Inferior parietal cortex (tissue), 1 donor: Measurements from ENCODE around the gene VWDE.
"Not testable (repeated sequence)": the region's sequence is repeated elsewhere in the genome, so short reads cannot be mapped to it uniquely, and the experiment has no call there.

ENCODE experiments used
- DNase-seq: peaks from one replicate; pipeline ENCODE4 v3.0.0-alpha.2; 2016; ENCODE audit errors: extremely low spot score

VWDE gene

DNA sequence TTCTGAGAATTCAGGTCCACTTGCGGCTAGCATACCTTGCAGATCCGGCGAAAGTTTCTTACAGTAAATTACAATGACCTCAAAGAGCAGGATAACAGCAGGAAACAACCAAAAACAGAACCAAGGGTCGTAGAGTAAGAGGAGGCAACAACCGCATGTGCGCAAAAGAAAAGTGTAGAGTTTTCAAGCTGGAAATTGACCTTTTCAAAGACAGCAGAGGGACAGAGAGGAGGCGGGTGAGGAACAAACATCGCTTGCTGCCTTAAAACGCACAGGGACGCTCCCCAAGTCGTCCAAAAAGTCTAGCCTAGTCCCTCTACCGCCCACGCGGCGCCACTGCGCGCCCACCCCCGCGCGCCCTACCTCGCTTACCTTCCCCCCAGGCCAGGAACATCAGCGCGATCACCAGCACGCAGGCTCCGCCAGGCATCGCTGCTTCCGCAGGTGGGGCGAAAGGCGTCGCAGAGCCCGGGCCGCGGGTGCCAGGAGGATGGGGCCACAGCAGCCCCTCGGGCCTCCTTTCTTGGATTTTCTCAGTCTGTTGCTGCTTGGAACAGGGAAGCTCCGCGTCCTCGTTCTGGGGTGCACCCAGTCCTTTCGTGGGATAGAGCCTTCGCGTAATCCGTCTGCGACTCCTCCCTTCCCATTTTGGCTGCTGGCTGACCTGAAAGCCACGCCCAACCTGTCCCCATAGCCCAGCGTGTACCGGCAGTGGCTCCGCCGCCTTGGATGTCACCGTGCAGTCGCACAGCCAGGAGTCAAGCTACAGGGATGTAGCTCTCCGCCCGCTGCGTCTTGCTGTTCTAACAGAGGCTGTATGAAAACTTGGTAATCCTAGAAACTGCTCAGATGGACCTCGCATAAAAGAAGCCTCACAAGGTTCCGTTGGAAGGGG lies at the start of gene VWDE:
VWDE (minus strand) TSS at position 579 of the 895 bp plus-strand sequence; CDS start at position 430, 149 bp downstream.
- peak; percentile 61 for DNase-seq

GRCh38 chr7:12453136-12453535 lies 49.5 kb upstream of the VWDE start:
- not testable (repeated sequence) for DNase-seq

- DNase-seq: no peak
Measured at GRCh38 chr7:12450615-12451014, 47.0 kb upstream of the VWDE start.

DNA sequence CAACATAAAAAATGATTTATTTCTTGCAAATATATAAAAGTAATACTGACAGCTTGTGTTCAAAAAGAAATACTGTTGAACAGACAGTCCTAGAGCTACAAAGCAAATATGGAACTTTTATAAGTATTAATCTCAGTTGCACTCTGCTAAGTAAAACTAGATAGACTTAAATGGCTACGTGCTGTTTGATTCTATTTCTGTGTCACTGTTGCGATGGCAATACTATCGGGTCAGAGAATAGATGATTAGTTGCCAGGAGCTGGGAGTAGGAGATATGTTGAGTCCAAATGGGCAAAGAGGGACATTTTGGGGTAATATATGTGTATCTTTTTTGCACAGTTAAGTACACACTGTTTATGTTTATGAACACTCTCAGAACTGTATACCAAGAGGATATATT lies 41.1 kb upstream of the VWDE start:
- no peak for DNase-seq

- no peak for DNase-seq
Measured at GRCh38 chr7:12440229-12440628, 36.6 kb upstream of the VWDE start.

GRCh38 chr7:12436896-12437535 lies 33.4 kb upstream of the VWDE start:
- peak; percentile 10 for DNase-seq

DNA sequence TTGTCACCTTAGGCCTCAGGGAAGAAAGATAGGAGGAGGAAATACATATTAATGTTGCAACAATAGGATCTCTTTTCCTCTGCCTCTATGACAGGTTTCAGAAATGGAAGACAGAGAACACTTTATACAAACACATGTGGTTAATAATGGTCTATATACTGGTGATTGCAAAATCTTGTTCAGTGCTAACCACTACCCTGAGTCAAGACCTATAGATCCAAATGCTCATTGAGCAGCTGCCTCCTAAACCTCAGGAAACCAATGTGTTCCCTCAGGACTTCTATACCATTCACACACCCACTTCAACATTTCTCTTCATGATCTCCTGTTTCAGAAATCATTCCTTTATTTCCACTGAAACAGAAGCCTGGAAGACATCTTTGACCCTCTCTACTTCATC lies 32.5 kb upstream of the VWDE start:
- no peak for DNase-seq

- no peak for DNase-seq
Measured at GRCh38 chr7:12434012-12434642, 30.5 kb upstream of the VWDE start.

DNA sequence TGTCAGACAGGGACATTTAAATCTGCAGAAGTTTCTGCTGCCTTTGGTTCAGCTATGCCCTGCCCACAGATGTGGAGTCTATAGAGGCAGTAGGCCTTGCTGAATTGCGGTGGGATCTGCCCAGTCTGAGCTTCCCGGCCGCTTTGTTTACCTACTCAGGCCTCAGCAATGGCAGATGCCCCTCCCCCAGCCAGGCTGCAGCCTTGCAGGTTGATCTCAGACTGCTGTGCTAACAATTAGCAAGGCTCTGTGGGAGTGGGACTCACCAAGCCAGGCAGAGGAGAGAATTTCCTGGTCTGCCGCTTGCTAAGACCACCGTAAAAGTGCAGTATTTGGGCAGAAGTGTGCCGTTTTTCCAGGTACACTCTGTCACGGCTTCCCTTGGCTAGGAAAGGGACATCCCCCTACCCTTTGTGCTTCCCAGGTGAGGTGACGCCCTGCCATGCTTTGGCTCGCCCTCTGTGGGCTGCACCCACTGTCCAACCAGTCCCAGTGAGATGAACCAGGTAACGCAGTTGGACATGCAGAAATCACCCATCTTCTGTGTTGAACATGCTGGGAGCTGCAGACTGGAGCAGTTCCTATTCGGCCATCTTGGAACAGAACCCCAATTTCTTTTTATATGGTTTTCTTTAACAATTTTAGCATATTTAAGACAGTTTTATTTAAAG lies 28.4 kb upstream of the VWDE start:
- no peak for DNase-seq

DNA sequence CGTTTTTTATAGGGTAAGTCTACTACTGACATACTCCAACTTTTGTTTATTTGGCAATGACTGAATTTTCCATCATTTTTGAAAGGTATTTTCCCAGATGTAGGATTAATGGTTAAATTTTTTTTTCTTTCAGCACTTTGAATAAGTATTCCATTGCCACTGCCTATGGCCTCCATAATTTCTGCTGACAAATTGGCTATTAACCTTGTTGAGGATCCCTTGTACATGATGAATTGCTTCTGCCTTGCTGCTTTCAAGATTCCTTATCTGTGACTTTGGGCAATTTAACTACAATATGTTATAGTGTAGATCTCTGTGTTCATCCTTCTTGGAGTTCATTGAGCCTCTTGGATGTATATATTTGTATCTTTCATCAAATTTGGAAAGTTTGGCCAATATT lies 21.6 kb upstream of the VWDE start:
- no peak for DNase-seq

- DNase-seq: no peak
Measured at GRCh38 chr7:12423997-12424745, 20.5 kb upstream of the VWDE start.

DNA sequence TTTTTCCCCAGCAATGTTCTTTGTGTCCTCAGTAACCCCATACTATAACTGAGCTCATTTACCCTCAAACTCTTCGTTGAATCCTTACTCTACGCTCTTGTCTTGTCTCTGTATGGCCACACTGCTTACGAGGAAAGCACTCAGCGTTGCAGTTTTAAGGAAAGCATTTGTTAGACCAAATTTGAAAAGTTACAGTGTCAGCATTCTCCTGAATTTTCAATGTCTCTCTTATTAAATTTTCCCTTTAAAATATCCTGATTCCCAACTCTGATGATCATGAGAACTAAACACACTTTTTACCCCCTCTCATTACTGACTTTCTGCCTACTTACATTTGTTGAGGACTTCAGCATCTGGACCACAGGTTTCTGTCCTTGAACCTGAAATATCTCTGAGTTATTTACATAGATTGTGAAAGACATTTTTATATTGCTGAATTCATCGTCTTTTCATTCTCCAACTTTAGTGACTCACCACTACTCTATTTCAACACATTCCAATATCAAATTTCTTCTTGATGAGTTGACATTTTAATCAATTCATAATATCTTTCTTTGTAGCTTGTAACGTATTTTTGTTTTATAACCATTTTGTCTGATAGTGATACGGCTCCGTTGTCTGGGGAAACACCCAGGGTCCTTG lies 19.8 kb upstream of the VWDE start:
- no peak for DNase-seq

DNA sequence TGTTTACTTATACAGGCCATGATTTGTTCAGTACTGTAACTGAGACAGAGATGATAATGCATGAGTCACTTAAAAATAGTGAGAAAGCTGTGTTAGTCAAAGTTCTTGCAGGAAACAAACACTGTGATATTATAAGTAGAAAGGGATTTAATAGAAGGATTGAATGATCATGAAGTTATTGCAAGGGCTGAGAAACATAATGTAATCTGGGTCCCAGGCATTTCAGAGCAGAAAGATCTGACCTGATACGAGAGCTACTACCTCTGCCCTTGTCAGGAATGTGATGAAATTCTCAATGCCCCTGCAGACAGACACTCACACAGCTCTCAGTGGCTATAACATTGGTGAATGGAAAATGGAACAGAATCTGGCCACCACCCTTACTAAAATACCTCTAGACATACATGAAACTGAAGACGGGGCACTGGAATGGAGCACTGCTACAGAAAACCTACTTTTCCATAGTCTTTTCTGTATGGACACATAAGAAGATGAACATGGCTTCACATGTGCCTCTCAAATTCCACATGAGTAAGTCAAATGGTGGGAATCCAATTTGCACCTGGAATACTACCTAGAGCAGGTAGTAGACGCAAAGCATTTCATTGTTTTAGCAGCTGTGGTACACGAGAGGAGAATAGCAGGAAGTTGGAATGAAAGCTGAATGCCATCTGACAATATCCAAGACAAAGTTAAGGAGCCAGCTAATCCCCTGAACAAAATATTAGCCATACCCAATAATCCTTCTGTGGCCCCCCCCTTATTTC lies 19.1 kb upstream of the VWDE start:
- no peak for DNase-seq

GRCh38 chr7:12418452-12418851 lies 14.8 kb upstream of the VWDE start:
- DNase-seq: no peak

DNA sequence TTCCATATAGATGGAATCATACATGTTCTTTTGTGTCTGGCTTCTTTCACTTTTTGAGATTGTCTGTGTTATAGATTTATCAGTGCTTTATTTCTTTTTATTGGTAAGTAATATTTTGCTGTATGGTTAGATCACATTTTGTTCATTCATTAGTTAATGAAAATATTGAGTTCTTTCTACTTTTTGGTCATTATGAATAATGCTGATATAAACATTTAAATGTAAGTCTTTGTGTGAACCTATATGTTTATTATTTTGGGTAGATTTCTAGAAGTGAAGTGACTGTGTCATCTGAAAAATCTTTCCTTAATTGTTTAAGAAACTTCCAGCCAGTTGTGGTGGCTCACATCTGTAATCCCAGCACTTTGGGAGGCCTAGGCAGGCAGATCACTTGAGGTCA lies 11.4 kb upstream of the VWDE start:
- DNase-seq: no peak

- no peak for DNase-seq
Measured at GRCh38 chr7:12412407-12412806, 8.7 kb upstream of the VWDE start.

GRCh38 chr7:12410523-12410922 lies 6.9 kb upstream of the VWDE start:
- no peak for DNase-seq

DNA sequence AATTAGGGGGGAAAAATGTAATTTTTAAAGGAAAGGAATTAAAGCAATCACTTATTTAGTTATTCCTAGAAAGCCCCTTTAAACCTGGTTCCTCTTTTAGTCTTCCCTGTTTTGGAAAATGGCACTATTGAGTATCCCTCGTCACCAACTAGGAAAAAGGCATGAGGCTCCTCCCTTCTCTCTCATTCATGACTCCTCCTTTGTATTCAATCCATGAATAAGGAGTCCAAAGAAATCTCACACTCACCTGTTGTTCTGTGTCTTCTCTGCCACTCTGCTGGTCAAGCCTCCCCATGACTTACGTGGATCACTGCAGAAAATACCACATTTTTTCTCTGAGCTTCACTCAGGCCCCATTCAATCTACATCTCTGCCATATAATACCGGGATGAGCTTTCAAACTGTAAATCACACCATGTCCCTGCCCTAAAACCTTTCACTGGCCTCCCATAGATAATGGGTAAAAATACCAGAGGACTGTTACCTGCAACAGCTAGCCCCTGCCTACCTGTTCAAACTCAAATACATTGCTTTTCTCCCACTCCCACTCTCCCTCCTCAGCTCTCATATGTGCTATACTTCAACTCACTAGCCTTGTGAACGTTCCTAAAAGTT lies 5.5 kb upstream of the VWDE start:
- no peak for DNase-seq

GRCh38 chr7:12407652-12408051 lies 4.0 kb upstream of the VWDE start:
- not testable (repeated sequence) for DNase-seq

- no peak for DNase-seq
Measured at GRCh38 chr7:12402365-12402725, 1.3 kb downstream of the VWDE start.
